Measurements from ENCODE around the gene MOB3A.

DNA sequence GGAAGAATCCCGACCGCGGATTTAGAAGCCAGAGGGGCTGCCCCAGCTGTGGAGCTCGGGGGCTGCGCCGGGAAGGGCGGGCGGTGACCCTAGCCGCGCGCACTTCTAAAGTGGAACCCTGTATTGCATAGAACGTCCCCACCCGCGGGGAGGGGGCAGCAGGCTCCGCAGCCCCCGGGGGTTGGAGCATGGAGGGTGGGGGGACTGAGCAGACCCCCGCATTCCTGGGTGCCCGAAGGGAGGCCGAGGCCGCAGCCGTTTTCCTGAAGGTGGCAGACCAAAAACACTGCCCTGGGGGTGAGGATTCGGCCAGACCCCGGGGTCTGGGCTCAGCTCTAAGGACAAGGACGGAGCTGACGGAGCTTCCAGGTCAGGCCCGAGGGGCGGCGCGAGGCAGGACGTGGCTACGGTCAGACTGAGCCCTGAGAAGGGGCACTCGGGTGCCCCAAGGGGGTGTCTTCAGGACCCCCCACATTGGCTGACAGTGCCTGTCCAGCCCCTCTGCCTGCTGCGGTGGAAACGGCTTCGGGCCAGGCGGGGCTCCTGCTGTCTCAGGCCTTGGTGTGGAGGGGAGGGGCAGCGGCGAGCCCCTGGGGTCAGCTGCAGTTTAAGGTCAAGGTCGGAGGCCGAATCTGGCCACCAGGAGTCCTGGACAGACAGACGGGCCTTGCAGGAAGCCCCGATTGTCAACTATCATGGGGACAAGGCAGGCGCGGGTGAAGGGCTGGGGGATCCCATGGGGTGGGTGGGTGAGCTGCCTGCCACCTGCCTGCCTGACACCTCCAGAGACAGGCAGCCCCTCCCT, 57.6 kb downstream of the MOB3A start:
- TF ChIP-seq YY1 (tag by site-specific recombination; IDR thresholded peaks at IDR 0.05) (no peak), SETDB1 (IDR thresholded peaks at IDR 0.05; ENCODE audit: insufficient read length, low read length) (no peak), IKZF3 (tag by site-specific recombination; IDR thresholded peaks at IDR 0.05) (no peak)
- TF ChIP-seq, protein P1, sequence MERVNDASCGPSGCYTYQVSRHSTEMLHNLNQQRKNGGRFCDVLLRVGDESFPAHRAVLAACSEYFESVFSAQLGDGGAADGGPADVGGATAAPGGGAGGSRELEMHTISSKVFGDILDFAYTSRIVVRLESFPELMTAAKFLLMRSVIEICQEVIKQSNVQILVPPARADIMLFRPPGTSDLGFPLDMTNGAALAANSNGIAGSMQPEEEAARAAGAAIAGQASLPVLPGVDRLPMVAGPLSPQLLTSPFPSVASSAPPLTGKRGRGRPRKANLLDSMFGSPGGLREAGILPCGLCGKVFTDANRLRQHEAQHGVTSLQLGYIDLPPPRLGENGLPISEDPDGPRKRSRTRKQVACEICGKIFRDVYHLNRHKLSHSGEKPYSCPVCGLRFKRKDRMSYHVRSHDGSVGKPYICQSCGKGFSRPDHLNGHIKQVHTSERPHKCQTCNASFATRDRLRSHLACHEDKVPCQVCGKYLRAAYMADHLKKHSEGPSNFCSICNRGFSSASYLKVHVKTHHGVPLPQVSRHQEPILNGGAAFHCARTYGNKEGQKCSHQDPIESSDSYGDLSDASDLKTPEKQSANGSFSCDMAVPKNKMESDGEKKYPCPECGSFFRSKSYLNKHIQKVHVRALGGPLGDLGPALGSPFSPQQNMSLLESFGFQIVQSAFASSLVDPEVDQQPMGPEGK (tag by site-specific recombination; IDR thresholded peaks at IDR 0.05): no peak
- TF ChIP-seq, protein P2, sequence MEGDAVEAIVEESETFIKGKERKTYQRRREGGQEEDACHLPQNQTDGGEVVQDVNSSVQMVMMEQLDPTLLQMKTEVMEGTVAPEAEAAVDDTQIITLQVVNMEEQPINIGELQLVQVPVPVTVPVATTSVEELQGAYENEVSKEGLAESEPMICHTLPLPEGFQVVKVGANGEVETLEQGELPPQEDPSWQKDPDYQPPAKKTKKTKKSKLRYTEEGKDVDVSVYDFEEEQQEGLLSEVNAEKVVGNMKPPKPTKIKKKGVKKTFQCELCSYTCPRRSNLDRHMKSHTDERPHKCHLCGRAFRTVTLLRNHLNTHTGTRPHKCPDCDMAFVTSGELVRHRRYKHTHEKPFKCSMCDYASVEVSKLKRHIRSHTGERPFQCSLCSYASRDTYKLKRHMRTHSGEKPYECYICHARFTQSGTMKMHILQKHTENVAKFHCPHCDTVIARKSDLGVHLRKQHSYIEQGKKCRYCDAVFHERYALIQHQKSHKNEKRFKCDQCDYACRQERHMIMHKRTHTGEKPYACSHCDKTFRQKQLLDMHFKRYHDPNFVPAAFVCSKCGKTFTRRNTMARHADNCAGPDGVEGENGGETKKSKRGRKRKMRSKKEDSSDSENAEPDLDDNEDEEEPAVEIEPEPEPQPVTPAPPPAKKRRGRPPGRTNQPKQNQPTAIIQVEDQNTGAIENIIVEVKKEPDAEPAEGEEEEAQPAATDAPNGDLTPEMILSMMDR (tag by site-specific recombination; IDR thresholded peaks at IDR 0.05): no peak

All from HEK293 (cell line).